ENCODE measurements around the gene TLR8. TPM values are rescaled to one million over a fixed set of nuclear protein-coding genes. Genes with fewer than 3 reads are reported as not detected.

Gene TLR8
- total RNA-seq, 1 experiment from 2014 or later: not detected

GRCh38 chrX:12921886-12922598 lies 15.6 kb downstream of the TLR8 start:
- H3K4me3 Mint-ChIP-seq: no peak overlapping the region
- DNase-seq (ENCODE audit: low spot score) (no peak), ATAC-seq (no peak)
- no peaks in the 10 kb centered on the region for H3K36me3 Mint-ChIP-seq
- H3K9me3 Mint-ChIP-seq: peaks cover 10% of the 10 kb centered on the region
- no peaks in the 10 kb centered on the region; the same call in 1 of the 2 replicates for H3K4me1 Mint-ChIP-seq
- no peak overlapping the region for H3K27ac Mint-ChIP-seq
- ChIA-PET CTCF (interaction anchor here (0.8 to 1.3 kb wide), 2 partner anchors 24 to 25 kb away, joined by 3 to 4 read pairs; no protein-coding TSS in a partner anchor), POLR2A (interaction anchor here (0.6 kb wide), 1 partner anchor 1127 kb away, joined by 3 read pairs; no protein-coding TSS in a partner anchor)
- no peaks in the 10 kb centered on the region for H3K27me3 Mint-ChIP-seq (ENCODE audit: low read depth)
- TF ChIP-seq JUN (CRISPR knock-in tag; IDR thresholded peaks at IDR 0.05) (no peak), STAT6 (CRISPR knock-in tag; conservative IDR thresholded peaks at IDR 0.05; ENCODE audit: low read depth) (no peak), NFYB (CRISPR knock-in tag; conservative IDR thresholded peaks at IDR 0.05; ENCODE audit: low read depth) (no peak), ZNF532 (CRISPR knock-in tag; IDR thresholded peaks at IDR 0.05; ENCODE audit: borderline replicate concordance) (no peak), RORB (CRISPR knock-in tag; IDR thresholded peaks at IDR 0.05) (no peak), ZNF425 (CRISPR knock-in tag; conservative IDR thresholded peaks at IDR 0.05) (no peak), FOXJ3 (CRISPR knock-in tag; IDR thresholded peaks at IDR 0.05; ENCODE audit: borderline replicate concordance) (no peak), AFF4 (CRISPR knock-in tag; IDR thresholded peaks at IDR 0.05; ENCODE audit: borderline replicate concordance) (no peak), PRDM15 (CRISPR knock-in tag; IDR thresholded peaks at IDR 0.05) (no peak), MAX (CRISPR knock-in tag; IDR thresholded peaks at IDR 0.05) (no peak), ATF6 (CRISPR knock-in tag; IDR thresholded peaks at IDR 0.05) (no peak), ATF2 (CRISPR knock-in tag; IDR thresholded peaks at IDR 0.05; ENCODE audit: borderline replicate concordance, low read depth) (no peak)

Measured in WTC11 (cell line).